ENCODE data around the gene KRTAP4-2. TPM values are rescaled to one million over a fixed set of nuclear protein-coding genes. Genes with fewer than 3 reads are reported as not detected.

Gene KRTAP4-2
- polyA plus RNA-seq, 1 experiment: not detected

GRCh38 chr17:41176744-41177387, 1.2 kb downstream of the KRTAP4-2 start:
- Histone ChIP-seq H3K36me3 (ENCODE audit: control insufficient read depth, insufficient read depth, low read length) (no peaks in the 10 kb centered on the region), H3K4me3 (ENCODE audit: low read depth, low read length) (no peak overlapping the region), H3K27me3 (ENCODE audit: control insufficient read depth, insufficient read depth, low read length) (no peaks in the 10 kb centered on the region)
- TF ChIP-seq CTCF (IDR thresholded peaks at IDR 0.05; ENCODE audit: insufficient read depth, low read depth, low read length): no peak
- ChIA-PET POLR2A (no interaction called here), CTCF (no interaction called here)
- DNase-seq (ENCODE audit: low read depth): no peak

GRCh38 chr17:41171886-41172285, 6.1 kb downstream of the KRTAP4-2 start:
- POLR2A ChIA-PET: interaction anchor here (0.6 kb wide), 1 partner anchor 124 kb away, joined by 3 read pairs; no protein-coding TSS in a partner anchor
- H3K27me3 ChIP-seq (ENCODE audit: control insufficient read depth, insufficient read depth, low read length): no peaks in the 10 kb centered on the region
- no peak overlapping the region for H3K4me3 ChIP-seq (ENCODE audit: low read depth, low read length)
- CTCF ChIA-PET: interaction anchor here (0.6 to 1.4 kb wide), 2 partner anchors 144 to 377 kb away, joined by 4 read pairs; no protein-coding TSS in a partner anchor
- no peaks in the 10 kb centered on the region for H3K36me3 ChIP-seq (ENCODE audit: control insufficient read depth, insufficient read depth, low read length)
- no peak for DNase-seq (ENCODE audit: low read depth)
- no peak for TF ChIP-seq CTCF (IDR thresholded peaks at IDR 0.05; ENCODE audit: insufficient read depth, low read depth, low read length)

GRCh38 chr17:41168121-41168520, 9.9 kb downstream of the KRTAP4-2 start, which contains the start of gene KRTAP4-3:
TSS of gene KRTAP4-3 (minus strand) at chr17:41168221. CDS start at chr17:41168172, 49 bp downstream.
- Histone ChIP-seq H3K36me3 (ENCODE audit: control insufficient read depth, insufficient read depth, low read length) (no peaks in the 10 kb centered on the region), H3K27me3 (ENCODE audit: control insufficient read depth, insufficient read depth, low read length) (no peaks in the 10 kb centered on the region), H3K4me3 (ENCODE audit: low read depth, low read length) (no peak within 1 kb of the TSS)
- CTCF ChIA-PET: no interaction called here
- DNase-seq (ENCODE audit: low read depth): no peak
- no peak for TF ChIP-seq CTCF (IDR thresholded peaks at IDR 0.05; ENCODE audit: insufficient read depth, low read depth, low read length)
- POLR2A ChIA-PET: no interaction called here

- Histone ChIP-seq H3K4me3 (ENCODE audit: low read depth, low read length) (no peak overlapping the region), H3K36me3 (ENCODE audit: control insufficient read depth, insufficient read depth, low read length) (no peaks in the 10 kb centered on the region), H3K27me3 (ENCODE audit: control insufficient read depth, insufficient read depth, low read length) (no peaks in the 10 kb centered on the region)
- ChIA-PET CTCF (no interaction called here), POLR2A (no interaction called here)
- no peak for DNase-seq (ENCODE audit: low read depth)
- TF ChIP-seq CTCF (IDR thresholded peaks at IDR 0.05; ENCODE audit: insufficient read depth, low read depth, low read length): no peak
Measured at GRCh38 chr17:41167561-41167960, 10.5 kb downstream of the KRTAP4-2 start.

GRCh38 chr17:41163828-41164227, 14.2 kb downstream of the KRTAP4-2 start:
- ChIA-PET POLR2A (no interaction called here), CTCF (no interaction called here)
- no peak overlapping the region for H3K4me3 ChIP-seq (ENCODE audit: low read depth, low read length)
- TF ChIP-seq CTCF (IDR thresholded peaks at IDR 0.05; ENCODE audit: insufficient read depth, low read depth, low read length): no peak
- DNase-seq (ENCODE audit: low read depth): no peak
- no peaks in the 10 kb centered on the region for H3K27me3 ChIP-seq (ENCODE audit: control insufficient read depth, insufficient read depth, low read length)
- H3K36me3 ChIP-seq (ENCODE audit: control insufficient read depth, insufficient read depth, low read length): no peaks in the 10 kb centered on the region

Measured in BJ (cell line).